Measurements from ENCODE around the gene GAMT. TPM values are rescaled to one million over a fixed set of nuclear protein-coding genes. Genes with fewer than 3 reads are reported as not detected.

Gene GAMT
- total and polyA plus RNA-seq, 2 experiments from 2014 or later, result 121 to 170 TPM

DNA sequence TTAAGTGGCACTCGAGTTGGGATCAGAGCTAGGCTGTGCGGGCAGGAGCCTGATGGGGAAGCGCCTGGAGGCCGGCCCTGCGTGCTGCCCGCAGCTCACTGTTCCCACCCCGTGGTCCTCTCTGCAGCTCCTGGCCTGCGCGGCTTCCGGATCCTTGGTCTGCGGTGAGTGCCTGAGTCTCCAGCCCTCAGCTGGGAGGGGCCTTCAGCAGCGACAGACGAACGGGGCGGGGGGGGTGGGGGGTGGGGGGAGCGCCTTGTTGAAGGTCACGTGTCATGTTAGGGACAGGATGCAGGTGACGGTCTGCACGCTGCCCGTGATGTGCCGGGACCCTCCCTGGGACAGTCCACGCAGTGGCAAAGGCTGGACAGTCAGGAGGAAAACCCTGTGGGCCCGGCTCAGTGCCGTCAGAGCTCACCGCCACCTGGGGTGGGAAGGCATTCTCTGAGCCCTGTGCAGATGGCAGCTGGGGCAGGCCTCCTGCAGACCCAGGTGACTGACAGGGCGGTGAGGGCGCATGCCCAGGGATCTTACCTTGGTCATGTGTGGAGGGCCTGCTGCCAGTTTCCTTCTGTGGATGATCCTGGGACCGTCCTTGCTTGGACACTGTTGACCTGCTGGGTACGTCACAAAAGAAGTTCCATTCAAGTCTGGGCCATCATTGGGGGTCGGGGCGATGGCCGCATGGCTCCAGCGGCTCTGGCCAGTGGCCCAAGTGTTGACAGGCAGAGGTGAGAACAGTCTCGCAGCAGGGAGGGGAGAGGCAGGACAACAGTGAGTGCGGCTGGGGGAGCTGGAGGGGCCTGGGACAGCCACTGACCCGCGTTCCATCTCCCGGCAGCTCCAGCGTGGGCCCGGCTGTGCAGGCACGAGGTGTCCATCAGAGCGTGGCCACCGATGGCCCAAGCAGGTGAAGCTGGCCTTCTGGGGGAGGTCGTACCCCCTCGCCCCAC, 13.4 kb downstream of the GAMT start:
- Histone ChIP-seq H3K79me2 (peaks cover 25% of the 10 kb centered on the region), H3K9me3 (ENCODE audit: low read depth) (no peaks in the 10 kb centered on the region), H2AFZ (no peak overlapping the region), H4K20me1 (ENCODE audit: insufficient read depth, poor library complexity, severe bottlenecking) (no peaks in the 10 kb centered on the region), H3K27ac (no peak overlapping the region), H3K4me3 (no peak overlapping the region), H3K4me1 (ENCODE audit: insufficient read depth) (peaks cover 5% of the 10 kb centered on the region), H3K4me2 (no peak overlapping the region), H3K36me3 (replicated peaks; ENCODE audit: insufficient read depth, low read depth) (no peaks in the 10 kb centered on the region), H3K9me2 (replicated peaks; ENCODE audit: insufficient read depth) (no peaks in the 10 kb centered on the region), H3K27me3 (no peaks in the 10 kb centered on the region)
- 92% methylated on average over 38 of the region's 45 CpGs for WGBS (ENCODE audit: low lambda C conversion rate, missing lambda C conversion rate)
- no peak for DNase-seq (ENCODE audit: low spot score)
- TF ChIP-seq EZH2phosphoT487 (IDR thresholded peaks at IDR 0.05; ENCODE audit: low read depth, severe bottlenecking, unreplicated experiment) (no peak), EZH2 (IDR thresholded peaks at IDR 0.05; ENCODE audit: borderline replicate concordance) (no peak), CTCF (IDR thresholded peaks at IDR 0.05; ENCODE audit: poor library complexity) (no peak)

DNA sequence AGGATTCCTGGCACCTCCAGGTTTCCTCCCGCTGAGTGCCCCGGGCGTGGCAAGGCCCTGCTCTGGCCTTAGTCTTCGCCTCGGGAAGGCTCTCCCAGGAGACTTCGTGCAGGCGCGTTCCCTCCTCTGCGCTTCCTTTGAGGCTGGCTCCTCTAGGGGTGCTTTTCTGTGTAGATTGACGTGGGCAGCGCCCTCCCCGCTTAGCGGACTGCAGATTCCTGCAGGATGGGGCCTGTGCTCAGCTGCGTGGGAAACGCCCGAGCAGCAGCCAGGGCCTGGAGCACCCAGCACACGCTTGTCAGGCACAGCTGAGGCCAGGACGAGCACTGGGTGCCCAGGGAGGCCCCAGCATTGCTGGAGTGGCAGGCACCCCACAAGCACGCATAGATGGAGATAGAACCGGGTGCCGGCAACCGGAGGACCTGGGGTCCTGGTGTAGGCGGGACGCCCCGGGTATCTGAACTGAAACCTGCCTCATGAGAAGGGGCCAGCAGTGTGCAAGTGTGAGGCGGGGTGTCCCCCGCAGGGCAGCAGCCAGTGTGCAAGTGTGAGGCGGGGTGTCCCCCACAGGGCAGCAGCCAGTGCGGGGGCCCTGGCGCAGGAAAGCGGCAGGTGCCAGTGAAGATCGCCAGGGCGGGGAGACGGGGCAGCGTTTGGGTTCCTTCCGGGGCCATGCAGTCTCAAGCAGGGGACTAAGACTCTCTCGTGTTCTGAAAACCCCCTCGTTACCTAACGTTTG, 14.2 kb downstream of the GAMT start:
- no peak for TF ChIP-seq EZH2 (IDR thresholded peaks at IDR 0.05; ENCODE audit: borderline replicate concordance)
- no peak for TF ChIP-seq EZH2phosphoT487 (IDR thresholded peaks at IDR 0.05; ENCODE audit: low read depth, severe bottlenecking, unreplicated experiment)
- no peak for TF ChIP-seq CTCF (IDR thresholded peaks at IDR 0.05; ENCODE audit: poor library complexity)
- H3K9me2 ChIP-seq (replicated peaks; ENCODE audit: insufficient read depth), result no peaks in the 10 kb centered on the region
- H3K79me2 ChIP-seq, result peaks cover 25% of the 10 kb centered on the region
- H3K4me1 ChIP-seq (ENCODE audit: insufficient read depth), result peaks cover 5% of the 10 kb centered on the region
- no peaks in the 10 kb centered on the region for H3K27me3 ChIP-seq
- no peaks in the 10 kb centered on the region for H3K36me3 ChIP-seq (replicated peaks; ENCODE audit: insufficient read depth, low read depth)
- 95% methylated on average over 37 of the region's 39 CpGs for WGBS (ENCODE audit: low lambda C conversion rate, missing lambda C conversion rate)
- no peak overlapping the region for H3K27ac ChIP-seq
- no peaks in the 10 kb centered on the region for H3K9me3 ChIP-seq (ENCODE audit: low read depth)
- no peak for DNase-seq (ENCODE audit: low spot score)
- no peak overlapping the region for H3K4me2 ChIP-seq
- no peaks in the 10 kb centered on the region for H4K20me1 ChIP-seq (ENCODE audit: insufficient read depth, poor library complexity, severe bottlenecking)
- H2AFZ ChIP-seq, result no peak overlapping the region
- no peak overlapping the region for H3K4me3 ChIP-seq

GRCh38 chr19:1385816-1386215, 15.5 kb downstream of the GAMT start:
- Histone ChIP-seq H3K36me3 (replicated peaks; ENCODE audit: insufficient read depth, low read depth) (no peaks in the 10 kb centered on the region), H4K20me1 (ENCODE audit: insufficient read depth, poor library complexity, severe bottlenecking) (no peaks in the 10 kb centered on the region), H3K4me1 (ENCODE audit: insufficient read depth) (peaks cover 5% of the 10 kb centered on the region), H3K9me3 (ENCODE audit: low read depth) (no peaks in the 10 kb centered on the region), H3K27me3 (no peaks in the 10 kb centered on the region), H3K4me2 (no peak overlapping the region), H3K4me3 (no peak overlapping the region), H3K9me2 (replicated peaks; ENCODE audit: insufficient read depth) (no peaks in the 10 kb centered on the region), H3K27ac (no peak overlapping the region), H3K79me2 (peaks cover 25% of the 10 kb centered on the region), H2AFZ (no peak overlapping the region)
- TF ChIP-seq EZH2phosphoT487 (IDR thresholded peaks at IDR 0.05; ENCODE audit: low read depth, severe bottlenecking, unreplicated experiment), result no peak
- no peak for TF ChIP-seq CTCF (IDR thresholded peaks at IDR 0.05; ENCODE audit: poor library complexity)
- no peak for TF ChIP-seq EZH2 (IDR thresholded peaks at IDR 0.05; ENCODE audit: borderline replicate concordance)
- 97% methylated on average over 3 of the region's 3 CpGs for WGBS (ENCODE audit: low lambda C conversion rate, missing lambda C conversion rate)
- no peak for DNase-seq (ENCODE audit: low spot score)

Data from hepatocyte (in vitro differentiated cells).